Measurements from ENCODE around the gene SCO2. TPM values are rescaled to one million over a fixed set of nuclear protein-coding genes. Genes with fewer than 3 reads are reported as not detected.

Gene SCO2
- total and polyA plus RNA-seq, 9 of the 15 experiments (the other 6 are each of a cell fraction or from before 2014, with no cell fraction given), result 0.34 to 4.0 (median 1.1) TPM; not detected in 3

- Histone ChIP-seq H3K79me2 (ENCODE audit: control insufficient read depth, insufficient read depth, low read length) (peaks cover 11% of the 10 kb centered on the region), H3K9me3 (replicated peaks; ENCODE audit: control insufficient read depth, insufficient read depth, low read depth, low read length) (0 out of 2 replicates have a peak, but pooled peaks cover 1% of the 10 kb centered on the region), H3K4me1 (replicated peaks in 1 of 2; ENCODE audit: control insufficient read depth in 2 of 2, insufficient read depth in 2 of 2, low read length in 2 of 2) (peaks cover 1 to 41% of the 10 kb centered on the region in 2 experiments; a peak in 3 of 5 replicates), H3K9ac (ENCODE audit: insufficient read depth in 1 of 2, low read depth in 2 of 2, low read length in 2 of 2) (no peak overlapping the region), H3K27me3 (ENCODE audit: control insufficient read depth in 2 of 2, insufficient read depth in 2 of 2, low read length in 2 of 2) (no peaks in the 10 kb centered on the region), H3K4me3 (no peak overlapping the region), H3K9me1 (ENCODE audit: control insufficient read depth, insufficient read depth, low read length) (no peaks in the 10 kb centered on the region), H3K27ac (ENCODE audit: extremely low read depth, low read depth, low read length) (no peak overlapping the region), H3K36me3 (ENCODE audit: control insufficient read depth, insufficient read depth, low read length) (peaks cover 22% of the 10 kb centered on the region; the same call in 1 of the 3 replicates), H2AFZ (ENCODE audit: low read depth, low read length) (no peak overlapping the region), H3K4me2 (ENCODE audit: insufficient read depth, low read length) (no peak overlapping the region), H4K20me1 (replicated peaks; ENCODE audit: control insufficient read depth, insufficient read depth, low read length) (no peaks in the 10 kb centered on the region)
- BruUV-seq (replicated peaks), result no TSS peak
- POLR2A ChIA-PET, result interaction anchor here (1.2 kb wide), 1 partner anchor 33 kb away, joined by 4 read pairs; no protein-coding TSS in a partner anchor
- TF ChIP-seq ASH1L (IDR thresholded peaks at IDR 0.05; ENCODE audit: borderline replicate concordance, low read depth, partially characterized antibody) (no peak), TEAD1 (CRISPR knock-in tag; IDR thresholded peaks at IDR 0.05) (no peak), POLR2G (IDR thresholded peaks at IDR 0.05; ENCODE audit: low read depth, low read length) (peak; percentile 17; the same call in 1 of the 2 replicates)
- ATAC-seq (no peak), FAIRE-seq (no peak), DNase-seq (ENCODE audit: extremely low read depth in 1 of 4, low spot score in 3 of 4) (no peak)
- in situ Hi-C loops (cut with MboI), result no loop called here
- intact Hi-C loops (cut with micrococcal nuclease), result no loop called here
- WGBS (ENCODE audit: insufficient coverage, low coverage, missing lambda C conversion rate), result 90% methylated on average over 8 of the region's 24 CpGs
- CTCF ChIA-PET (ENCODE audit: low intra/inter-chr PET ratio), result no interaction called here
Measured at GRCh38 chr22:50502628-50503474, 22.5 kb downstream of the SCO2 start.

GRCh38 chr22:50502096-50502495 lies 23.3 kb downstream of the SCO2 start:
- Histone ChIP-seq H3K27me3 (ENCODE audit: control insufficient read depth in 2 of 2, insufficient read depth in 2 of 2, low read length in 2 of 2) (no peaks in the 10 kb centered on the region), H3K9ac (ENCODE audit: insufficient read depth in 1 of 2, low read depth in 2 of 2, low read length in 2 of 2) (no peak overlapping the region; a peak in 1 of 4 replicates), H3K79me2 (ENCODE audit: control insufficient read depth, insufficient read depth, low read length) (peaks cover 8% of the 10 kb centered on the region), H3K36me3 (ENCODE audit: control insufficient read depth, insufficient read depth, low read length) (peaks cover 22% of the 10 kb centered on the region; the same call in 1 of the 3 replicates), H3K4me3 (no peak overlapping the region), H3K9me1 (ENCODE audit: control insufficient read depth, insufficient read depth, low read length) (no peaks in the 10 kb centered on the region), H2AFZ (ENCODE audit: low read depth, low read length) (no peak overlapping the region), H4K20me1 (replicated peaks; ENCODE audit: control insufficient read depth, insufficient read depth, low read length) (no peaks in the 10 kb centered on the region), H3K4me1 (replicated peaks in 1 of 2; ENCODE audit: control insufficient read depth in 2 of 2, insufficient read depth in 2 of 2, low read length in 2 of 2) (peaks cover 3 to 43% of the 10 kb centered on the region in 2 experiments; a peak in 3 of 5 replicates), H3K4me2 (ENCODE audit: insufficient read depth, low read length) (no peak overlapping the region), H3K9me3 (replicated peaks; ENCODE audit: control insufficient read depth, insufficient read depth, low read depth, low read length) (0 out of 2 replicates have a peak, but pooled peaks cover 1% of the 10 kb centered on the region), H3K27ac (ENCODE audit: extremely low read depth, low read depth, low read length) (no peak overlapping the region)
- POLR2A ChIA-PET, result no interaction called here
- CTCF ChIA-PET (ENCODE audit: low intra/inter-chr PET ratio), result no interaction called here
- in situ Hi-C loops (cut with MboI), result no loop called here
- no TSS peak for BruUV-seq (replicated peaks)
- intact Hi-C loops (cut with micrococcal nuclease), result no loop called here
- WGBS (ENCODE audit: insufficient coverage, low coverage, missing lambda C conversion rate), result 84% methylated on average over 5 of the region's 6 CpGs
- ATAC-seq, result no peak
- DNase-seq (ENCODE audit: extremely low read depth in 1 of 4, low spot score in 3 of 4), result no peak
- no peak for FAIRE-seq
- no peak for TF ChIP-seq SFPQ (IDR thresholded peaks at IDR 0.05; ENCODE audit: low read depth, low read length)
- no peak for TF ChIP-seq HIVEP1 (CRISPR knock-in tag; IDR thresholded peaks at IDR 0.05)
- no peak for TF ChIP-seq ZNF431 (CRISPR knock-in tag; IDR thresholded peaks at IDR 0.05)
- TF ChIP-seq ZNF277 (CRISPR knock-in tag; IDR thresholded peaks at IDR 0.05; ENCODE audit: borderline replicate concordance), result no peak
- no peak for TF ChIP-seq BHLHE40 (IDR thresholded peaks at IDR 0.05; ENCODE audit: low read length)
